GM18870 (cell line): ENCODE measurements around the gene TM9SF3.
"Not testable (repeated sequence)": the region's sequence is repeated elsewhere in the genome, so short reads cannot be mapped to it uniquely, and the experiment has no call there.

ENCODE experiments used
- ATAC-seq: cut with Tn5 transposase; IDR thresholded peaks from one replicate; pipeline ENCODE4 v1.9.1; 2021; ENCODE audit warnings: moderate library complexity; ENCODE audit not compliant: unreplicated experiment

TM9SF3 gene

GRCh38 chr10:96570511-96570910 lies 16.3 kb downstream of the TM9SF3 start:
- no peak for ATAC-seq

- no peak for ATAC-seq
Observed at GRCh38 chr10:96568402-96568801, 18.4 kb downstream of the TM9SF3 start.

DNA sequence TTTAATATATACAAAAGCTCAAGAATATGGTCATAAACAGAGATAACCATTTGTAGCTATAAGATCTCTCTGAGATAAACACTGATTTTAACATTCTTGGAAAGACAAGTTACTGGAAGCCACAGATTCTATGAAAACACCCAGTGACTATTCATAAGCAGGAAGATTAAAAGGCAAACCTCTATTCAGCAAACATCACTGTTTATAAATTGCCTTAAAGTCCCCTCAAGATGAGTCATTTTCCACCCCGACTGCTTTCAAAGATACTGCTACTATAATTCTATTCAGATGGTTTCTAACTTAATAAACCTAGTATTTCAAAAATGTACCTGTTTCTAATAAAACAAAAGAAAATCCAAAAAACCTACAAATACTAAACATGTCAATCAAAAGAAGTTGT lies 21.0 kb downstream of the TM9SF3 start:
- ATAC-seq: no peak

DNA sequence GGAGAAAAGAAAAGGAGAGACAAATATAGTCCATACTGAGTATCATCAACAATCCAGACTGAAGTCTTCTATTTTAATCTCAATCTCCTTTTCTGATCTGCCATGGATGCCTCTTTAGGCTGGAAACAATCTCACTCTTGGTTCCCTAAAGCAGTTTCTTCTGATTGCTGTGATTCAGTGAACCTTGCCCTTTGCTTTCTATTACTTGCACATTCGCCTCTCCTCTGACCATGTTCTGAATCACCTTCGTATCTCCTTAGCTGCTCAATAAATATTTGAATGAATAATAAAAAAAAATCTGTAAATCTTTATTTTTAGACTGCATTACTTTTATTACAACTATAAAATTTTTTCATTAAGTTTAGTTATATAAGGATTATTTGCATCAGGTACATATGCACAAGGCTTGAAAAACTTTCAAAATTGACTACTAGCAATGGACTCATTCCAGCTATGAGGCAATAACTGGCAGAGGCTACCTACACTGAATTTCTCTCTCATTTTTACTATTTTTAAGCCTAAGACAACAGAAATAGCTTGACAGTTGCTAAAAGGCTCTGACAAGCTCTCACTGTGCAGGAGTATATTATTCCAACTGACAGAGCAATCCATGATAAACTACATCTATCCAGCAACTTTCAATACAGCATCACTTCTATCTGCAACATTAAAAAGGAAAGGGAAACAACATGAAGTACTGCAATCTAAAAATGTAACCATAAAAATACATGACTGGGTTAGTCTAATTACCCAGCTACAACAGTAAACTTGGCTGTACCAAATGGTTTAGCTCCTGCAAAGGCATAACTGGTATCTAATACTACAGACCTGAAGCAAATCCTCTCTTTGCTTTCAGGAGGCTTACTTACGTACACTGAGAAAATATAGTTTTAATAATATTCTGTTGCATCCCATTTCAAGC lies 25.6 kb downstream of the TM9SF3 start:
- ATAC-seq: no peak

DNA sequence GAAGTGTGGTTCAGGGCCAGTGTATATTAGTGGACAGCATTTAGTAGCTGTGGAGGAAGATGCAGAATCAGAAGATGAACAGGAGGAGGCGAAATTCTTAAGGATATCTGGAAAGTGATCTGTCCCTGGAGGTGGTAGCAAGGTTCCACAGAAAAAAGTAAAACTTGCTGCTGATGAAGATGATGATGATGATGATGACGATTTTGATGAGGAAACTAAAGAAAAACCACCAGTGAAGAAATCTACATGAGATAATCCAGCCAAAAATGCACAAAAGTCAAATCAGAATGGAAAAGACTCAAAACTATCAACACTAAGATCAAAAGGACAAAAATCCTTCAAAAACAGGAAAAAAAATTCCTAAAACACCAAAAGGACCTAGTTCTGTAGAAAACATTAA lies 26.3 kb downstream of the TM9SF3 start:
- no peak for ATAC-seq

- ATAC-seq: no peak
Observed at GRCh38 chr10:96556003-96556402, 30.8 kb downstream of the TM9SF3 start.

GRCh38 chr10:96555330-96555729 lies 31.5 kb downstream of the TM9SF3 start:
- no peak for ATAC-seq

GRCh38 chr10:96548589-96548988 lies 38.2 kb downstream of the TM9SF3 start:
- no peak for ATAC-seq

GRCh38 chr10:96545558-96545957 lies 41.3 kb downstream of the TM9SF3 start:
- ATAC-seq: not testable (repeated sequence)

- no peak for ATAC-seq
Observed at GRCh38 chr10:96541921-96542320, 44.9 kb downstream of the TM9SF3 start.

DNA sequence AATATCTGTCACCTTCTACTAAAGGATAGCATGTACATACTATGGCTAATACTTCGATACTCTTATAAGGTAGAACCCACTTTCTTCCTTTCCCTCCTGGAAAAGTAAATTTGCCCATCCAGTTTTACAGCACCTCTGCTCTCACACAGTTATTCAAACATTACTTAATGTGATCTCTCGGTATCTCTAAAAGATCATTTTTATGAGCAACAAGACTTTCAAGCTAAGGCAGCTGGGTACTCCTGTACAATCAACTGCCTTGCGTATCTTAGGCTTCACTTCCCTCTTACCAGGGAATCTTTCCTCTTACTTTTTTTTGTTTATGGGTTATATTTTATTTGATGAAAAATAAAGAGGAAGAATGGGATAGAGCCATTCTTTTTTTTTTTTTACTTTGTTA lies 46.6 kb downstream of the TM9SF3 start:
- no peak for ATAC-seq

DNA sequence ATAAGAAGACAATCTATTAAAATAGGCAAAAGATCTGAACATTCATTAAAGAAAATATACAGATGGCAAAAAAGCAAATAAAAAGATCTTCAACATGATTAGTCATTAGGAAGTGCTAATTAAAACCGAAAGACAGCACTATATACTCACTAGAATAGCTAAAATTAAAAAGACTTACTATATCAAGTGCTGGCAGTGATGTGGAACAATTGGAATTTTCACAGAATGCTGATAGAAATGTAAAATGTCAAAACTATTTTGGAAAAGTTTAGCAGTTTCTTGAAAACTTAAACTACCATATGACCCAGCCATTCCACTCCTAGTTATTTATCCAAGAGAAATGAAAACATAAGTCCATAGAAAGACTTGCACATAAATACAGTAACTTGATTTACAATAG lies 48.1 kb downstream of the TM9SF3 start:
- ATAC-seq: no peak

DNA sequence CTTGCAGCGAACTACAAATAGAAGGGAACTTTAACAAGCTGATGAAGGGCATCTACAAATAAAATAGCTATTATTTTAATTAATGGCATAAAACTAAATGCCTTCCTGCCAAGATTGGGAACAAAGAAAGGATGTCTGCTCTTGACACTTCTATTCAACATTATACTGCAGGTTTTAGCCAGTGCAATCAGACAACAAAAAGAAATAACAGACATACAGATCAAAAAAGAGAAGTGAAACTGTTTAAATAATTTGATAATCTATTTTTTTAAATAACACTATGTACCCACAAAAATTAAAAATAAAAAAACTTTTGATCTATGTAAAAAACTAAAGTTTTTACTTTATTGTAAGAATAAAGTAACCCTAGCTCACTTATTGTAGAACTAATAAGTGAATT lies 50.7 kb downstream of the TM9SF3 start:
- ATAC-seq: no peak

- ATAC-seq: no peak
Observed at GRCh38 chr10:96532523-96532922, 54.3 kb downstream of the TM9SF3 start.

GRCh38 chr10:96529634-96530279 lies 57.1 kb downstream of the TM9SF3 start:
- ATAC-seq: no peak

GRCh38 chr10:96524741-96525140 lies 62.1 kb downstream of the TM9SF3 start:
- no peak for ATAC-seq

- no peak for ATAC-seq
Observed at GRCh38 chr10:96517284-96517683, 69.5 kb downstream of the TM9SF3 start.

GRCh38 chr10:96516337-96516736 lies 70.5 kb downstream of the TM9SF3 start:
- ATAC-seq: no peak

DNA sequence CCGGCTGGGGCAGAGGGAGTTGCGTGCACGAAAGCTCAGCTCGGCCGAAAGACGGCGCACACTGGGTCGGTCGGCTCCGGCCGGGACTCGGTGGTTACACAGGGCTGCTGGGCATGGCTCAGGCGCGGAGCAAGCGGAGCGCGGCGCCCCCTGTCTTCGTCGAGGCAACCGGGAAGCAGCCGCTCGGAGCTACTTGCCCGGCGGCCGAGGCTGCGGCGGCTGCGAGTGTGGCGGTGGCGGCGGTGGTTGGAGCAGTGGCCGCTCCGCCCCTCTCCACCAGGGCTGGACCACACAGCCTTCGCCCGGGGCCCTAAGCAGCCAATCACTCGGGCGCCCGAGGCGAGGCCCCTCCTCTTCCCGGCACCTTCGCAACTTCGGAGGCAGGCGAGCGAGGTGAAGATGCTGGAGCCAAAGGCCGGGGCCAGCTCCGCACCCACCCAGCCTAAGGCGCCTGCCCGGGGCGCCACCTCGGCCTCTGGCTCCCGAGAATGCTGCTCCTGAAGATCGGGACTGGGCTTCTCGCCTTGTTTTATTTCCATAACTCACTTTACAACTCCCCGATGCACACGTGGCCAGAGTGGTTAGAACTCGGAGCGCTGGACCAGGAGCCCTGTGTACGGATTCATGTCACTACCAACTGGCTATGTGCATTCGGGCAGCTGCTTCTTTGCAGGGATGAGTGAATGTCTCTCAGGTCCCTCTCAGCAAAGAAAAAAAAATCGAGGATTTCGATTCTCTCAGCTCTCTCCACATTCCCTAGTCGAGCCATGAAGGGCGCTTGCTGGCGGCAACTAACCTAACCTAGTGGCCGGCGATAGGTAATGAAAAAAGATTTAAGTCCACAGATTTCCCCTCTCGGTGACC lies 72.9 kb downstream of the TM9SF3 start, which contains the start of gene TLL2:
Gene TLL2, minus strand, starts transcription at position 229 of the 864 bp plus-strand sequence. CDS start 241 bp downstream, outside the sequence.
- ATAC-seq: peak; percentile 53

- ATAC-seq: peak; percentile 33
Observed at GRCh38 chr10:96513305-96513697, 73.5 kb downstream of the TM9SF3 start.
